Uterus (tissue), 4 donors: ENCODE data around the gene ADAM10. TPM values are rescaled to one million over a fixed set of nuclear protein-coding genes. Genes with fewer than 3 reads are reported as not detected.

Source experiments
- DNase-seq, 2 donors: peaks; one replicate each; pipeline ENCODE4 v3.0.0-alpha.2; 2019 to 2020
- H3K27ac ChIP-seq, 2 donors: fragments of 200-600 bp; sonication (generic); 1 replicate in 1 of 2; 2 replicates in 1 of 2; pipeline ENCODE4 v1.5.1; 2016 to 2018
- H3K27me3 ChIP-seq, 2 donors: fragments of 200-600 bp; sonication (generic); one replicate each; pipeline ENCODE4 v1.5.1; 2018 to 2019; ENCODE audit warnings: control low read depth in 1 of 2
- H3K36me3 ChIP-seq, 2 donors: fragments of 200-600 bp; sonication (generic); one replicate each; pipeline ENCODE4 v1.5.1; 2019; ENCODE audit warnings: control low read depth in 1 of 2
- H3K4me1 ChIP-seq, 2 donors: fragments of 200-600 bp; sonication (generic); one replicate each; pipeline ENCODE4 v1.5.1; 2018 to 2019; ENCODE audit warnings: control low read depth in 1 of 2
- H3K4me3 ChIP-seq, 2 donors: fragments of 200-600 bp; sonication (generic); 1 replicate in 1 of 2; 2 replicates in 1 of 2; pipeline ENCODE4 v1.5.1; 2018 to 2019; ENCODE audit warnings: mild to moderate bottlenecking in 1 of 2
- H3K9me3 ChIP-seq, 2 donors: fragments of 200-600 bp; sonication (generic); one replicate each; pipeline ENCODE4 v1.5.1; 2019; ENCODE audit warnings: control low read depth in 1 of 2
- POLR2A ChIP-seq, 2 donors: fragments of 450-650 bp; IDR thresholded peaks; one replicate each; pipeline ENCODE4 v1.6.1; 2016; ENCODE audit warnings: antibody characterized with exemption in 2 of 2, mild to moderate bottlenecking in 1 of 2, moderate library complexity in 1 of 2
- intact Hi-C: fragments of 100-400 bp; cut with DNase I; formaldehyde crosslinking; loops from one replicate; pipeline ENCODE4 v1.15.1; 2023; ENCODE audit warnings: low total_unique reads
- total RNA-seq, 4 donors: library from RNA; depleted of rRNA in 3 of 4; stranded (reverse); fragments of >200 nt in 3 of 4; gene quantifications; one replicate each; pipeline versions ENCODE4 v1.1.0 to v1.2.4, GENCODE V29; 2014 to 2023
- TF ChIP-seq, protein P1 (sequence below), 4 experiments: fragments of 200-600 bp in 2 of 4; fragments of 450-650 bp in 2 of 4; sonication (generic) in 2 of 4; IDR thresholded peaks; one replicate each; pipeline ENCODE4 v1.5.1; 2016 to 2019; ENCODE audit warnings: antibody characterized with exemption in 4 of 4, mild to moderate bottlenecking in 2 of 4, moderate library complexity in 1 of 4
- donor health status: DM: yes; HTN: yes; CAD: no.

Gene ADAM10
- total RNA-seq, 4 donors from 2014 or later, result 41.8 to 208 (median 110) TPM

DNA sequence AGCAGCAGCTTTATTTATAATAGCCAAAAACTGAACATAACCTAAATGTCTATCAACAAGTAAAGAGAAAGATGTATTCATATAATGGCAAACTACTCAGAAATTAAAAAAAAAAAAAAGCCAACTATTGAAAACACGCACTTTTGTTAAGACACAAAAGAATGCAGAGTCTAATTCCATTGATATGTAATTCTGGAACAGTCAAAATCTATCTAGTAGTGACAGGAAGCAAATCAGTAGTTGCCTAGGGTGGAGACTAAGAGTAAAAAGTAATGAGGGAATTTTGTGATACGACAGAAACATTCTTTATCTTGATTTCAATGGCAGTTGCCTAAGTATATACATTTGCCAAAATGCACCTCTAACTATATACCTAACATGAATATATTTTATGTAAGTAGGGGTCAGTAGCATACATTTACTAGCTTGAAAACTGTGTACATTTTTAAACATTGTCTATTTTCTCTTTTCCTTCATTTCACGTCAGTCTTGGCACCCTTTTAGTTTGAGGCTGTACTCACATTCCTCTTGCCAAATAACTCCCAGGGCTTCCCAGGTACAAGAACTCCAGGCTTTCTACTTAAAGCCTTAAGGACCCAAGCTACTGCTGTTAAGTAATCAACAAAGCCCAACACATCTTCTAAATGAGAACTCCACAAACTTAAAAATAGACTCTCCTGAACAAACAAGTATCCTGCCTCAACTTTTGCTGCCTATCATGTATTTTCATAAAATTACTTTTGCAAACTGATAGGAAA lies 54.7 kb downstream of the ADAM10 start:
- Histone ChIP-seq H3K4me1 (no peaks in the 10 kb centered on the region), H3K4me3 (no peak overlapping the region), H3K27ac (no peak overlapping the region), H3K9me3 (no peaks in the 10 kb centered on the region), H3K27me3 (no peaks in the 10 kb centered on the region), H3K36me3 (no peaks in the 10 kb centered on the region)
- intact Hi-C loops, result no loop called here
- no peak for TF ChIP-seq POLR2A (IDR thresholded peaks at IDR 0.05)
- TF ChIP-seq, protein P1, sequence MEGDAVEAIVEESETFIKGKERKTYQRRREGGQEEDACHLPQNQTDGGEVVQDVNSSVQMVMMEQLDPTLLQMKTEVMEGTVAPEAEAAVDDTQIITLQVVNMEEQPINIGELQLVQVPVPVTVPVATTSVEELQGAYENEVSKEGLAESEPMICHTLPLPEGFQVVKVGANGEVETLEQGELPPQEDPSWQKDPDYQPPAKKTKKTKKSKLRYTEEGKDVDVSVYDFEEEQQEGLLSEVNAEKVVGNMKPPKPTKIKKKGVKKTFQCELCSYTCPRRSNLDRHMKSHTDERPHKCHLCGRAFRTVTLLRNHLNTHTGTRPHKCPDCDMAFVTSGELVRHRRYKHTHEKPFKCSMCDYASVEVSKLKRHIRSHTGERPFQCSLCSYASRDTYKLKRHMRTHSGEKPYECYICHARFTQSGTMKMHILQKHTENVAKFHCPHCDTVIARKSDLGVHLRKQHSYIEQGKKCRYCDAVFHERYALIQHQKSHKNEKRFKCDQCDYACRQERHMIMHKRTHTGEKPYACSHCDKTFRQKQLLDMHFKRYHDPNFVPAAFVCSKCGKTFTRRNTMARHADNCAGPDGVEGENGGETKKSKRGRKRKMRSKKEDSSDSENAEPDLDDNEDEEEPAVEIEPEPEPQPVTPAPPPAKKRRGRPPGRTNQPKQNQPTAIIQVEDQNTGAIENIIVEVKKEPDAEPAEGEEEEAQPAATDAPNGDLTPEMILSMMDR (IDR thresholded peaks at IDR 0.05), result no peak
- DNase-seq, result no peak

DNA sequence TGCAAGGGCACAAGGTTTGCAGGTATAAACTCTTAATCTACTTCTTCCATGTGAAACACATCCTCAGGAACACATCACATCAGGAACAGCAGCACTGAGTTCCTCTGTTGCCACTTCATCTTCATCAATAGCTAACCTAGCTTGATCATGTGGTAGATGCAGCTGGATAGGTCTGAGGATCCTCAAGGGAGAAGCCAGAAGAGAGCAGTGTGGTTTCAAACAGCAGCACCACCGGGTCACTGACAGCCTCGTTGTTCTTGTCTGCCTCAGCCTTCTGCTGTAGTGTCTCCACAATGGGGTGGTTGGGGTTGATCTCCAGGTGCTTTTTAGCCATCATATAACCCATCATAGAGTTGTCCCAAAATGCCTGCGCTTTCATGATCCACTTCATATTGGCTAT lies 58.8 kb downstream of the ADAM10 start:
- Histone ChIP-seq H3K4me3 (no peak overlapping the region), H3K4me1 (no peaks in the 10 kb centered on the region), H3K9me3 (no peaks in the 10 kb centered on the region), H3K27ac (no peak overlapping the region), H3K36me3 (no peaks in the 10 kb centered on the region), H3K27me3 (no peaks in the 10 kb centered on the region)
- intact Hi-C loops, result no loop called here
- DNase-seq, result no peak
- TF ChIP-seq POLR2A (IDR thresholded peaks at IDR 0.05), result no peak
- TF ChIP-seq, protein P1 (IDR thresholded peaks at IDR 0.05), result no peak

DNA sequence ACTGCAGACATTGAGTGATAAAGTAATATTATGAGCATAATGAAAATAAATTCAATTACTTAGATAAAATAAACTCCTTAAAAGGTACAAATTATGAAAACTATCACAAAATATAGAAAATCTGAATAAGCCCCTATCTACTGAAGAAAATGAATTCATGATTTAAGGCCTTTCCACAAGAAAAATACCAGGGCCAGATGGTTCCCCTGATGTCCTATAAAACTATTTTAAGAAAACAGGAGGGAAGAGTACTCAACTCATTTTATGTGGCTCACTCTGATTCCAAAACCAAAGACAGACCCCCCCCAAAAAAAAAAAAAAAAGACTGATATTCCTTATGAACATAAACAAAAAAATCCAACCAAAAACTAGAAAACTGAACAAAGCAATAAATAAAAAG lies 59.9 kb downstream of the ADAM10 start:
- no peak overlapping the region for H3K4me3 ChIP-seq
- no peaks in the 10 kb centered on the region for H3K9me3 ChIP-seq
- no peak for TF ChIP-seq POLR2A (IDR thresholded peaks at IDR 0.05)
- TF ChIP-seq, protein P1 (IDR thresholded peaks at IDR 0.05), result no peak
- H3K36me3 ChIP-seq, result no peaks in the 10 kb centered on the region
- no peak for DNase-seq
- H3K4me1 ChIP-seq, result no peaks in the 10 kb centered on the region
- H3K27me3 ChIP-seq, result no peaks in the 10 kb centered on the region
- H3K27ac ChIP-seq, result no peak overlapping the region
- intact Hi-C loops, result no loop called here

DNA sequence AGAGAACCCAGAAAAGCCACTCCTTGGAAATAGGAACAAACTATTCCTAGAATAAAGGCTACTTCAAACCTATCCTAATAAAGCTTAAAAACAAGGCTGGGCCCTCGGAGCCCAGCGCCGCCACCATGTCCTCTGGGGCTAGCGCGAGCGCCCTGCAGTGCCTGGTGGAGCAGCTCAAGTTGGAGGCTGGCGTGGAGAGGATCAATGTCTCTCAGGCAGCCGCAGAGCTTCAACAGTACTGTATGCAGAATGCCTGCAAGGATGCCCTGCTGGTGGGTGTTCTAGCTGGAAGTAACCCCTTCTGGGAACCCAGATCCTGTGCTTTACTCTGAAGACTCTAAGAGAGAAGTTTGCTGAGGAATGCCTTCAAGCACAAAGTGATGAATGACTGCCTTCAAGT lies 63.2 kb downstream of the ADAM10 start:
- TF ChIP-seq, protein P1 (IDR thresholded peaks at IDR 0.05), result no peak
- TF ChIP-seq POLR2A (IDR thresholded peaks at IDR 0.05), result no peak
- H3K36me3 ChIP-seq, result no peaks in the 10 kb centered on the region
- intact Hi-C loops, result no loop called here

DNA sequence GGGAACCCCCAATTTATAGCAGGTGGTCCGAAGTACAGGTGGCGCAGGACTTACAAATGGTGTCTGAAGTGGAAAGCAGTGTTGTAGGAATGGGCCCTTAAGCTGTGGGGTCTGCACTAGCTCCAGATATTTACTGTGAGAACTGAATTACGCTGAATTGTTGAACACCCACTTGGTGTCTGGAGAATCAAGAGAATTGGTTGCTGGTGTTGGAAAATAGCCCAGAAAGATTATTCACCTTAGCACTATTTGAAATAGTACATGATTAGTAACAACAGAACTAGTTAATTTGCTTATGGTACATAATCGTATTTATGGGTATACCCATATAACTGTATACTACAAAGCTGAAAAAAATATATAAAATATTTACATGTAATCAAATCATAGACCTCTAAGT lies 64.8 kb downstream of the ADAM10 start:
- no peaks in the 10 kb centered on the region for H3K4me1 ChIP-seq
- intact Hi-C loops, result no loop called here

More for the DNA sequence above, 63.2 kb downstream of the ADAM10 start:
- DNase-seq, result no peak
- Histone ChIP-seq H3K27me3 (no peaks in the 10 kb centered on the region), H3K27ac (no peak overlapping the region), H3K4me3 (no peak overlapping the region), H3K9me3 (no peaks in the 10 kb centered on the region), H3K4me1 (no peaks in the 10 kb centered on the region)

More for the DNA sequence above, 64.8 kb downstream of the ADAM10 start:
- DNase-seq, result no peak
- Histone ChIP-seq H3K27me3 (no peaks in the 10 kb centered on the region), H3K36me3 (no peaks in the 10 kb centered on the region), H3K27ac (no peak overlapping the region), H3K9me3 (no peaks in the 10 kb centered on the region), H3K4me3 (no peak overlapping the region)
- TF ChIP-seq, protein P1 (IDR thresholded peaks at IDR 0.05), result no peak
- TF ChIP-seq POLR2A (IDR thresholded peaks at IDR 0.05), result no peak
